ENCODE measurements around the gene RAB36. TPM values are rescaled to one million over a fixed set of nuclear protein-coding genes. Genes with fewer than 3 reads are reported as not detected.

The RAB36 gene
- total and polyA plus RNA-seq, 9 donors: 3.9 to 18.7 (median 6.3) TPM

DNA sequence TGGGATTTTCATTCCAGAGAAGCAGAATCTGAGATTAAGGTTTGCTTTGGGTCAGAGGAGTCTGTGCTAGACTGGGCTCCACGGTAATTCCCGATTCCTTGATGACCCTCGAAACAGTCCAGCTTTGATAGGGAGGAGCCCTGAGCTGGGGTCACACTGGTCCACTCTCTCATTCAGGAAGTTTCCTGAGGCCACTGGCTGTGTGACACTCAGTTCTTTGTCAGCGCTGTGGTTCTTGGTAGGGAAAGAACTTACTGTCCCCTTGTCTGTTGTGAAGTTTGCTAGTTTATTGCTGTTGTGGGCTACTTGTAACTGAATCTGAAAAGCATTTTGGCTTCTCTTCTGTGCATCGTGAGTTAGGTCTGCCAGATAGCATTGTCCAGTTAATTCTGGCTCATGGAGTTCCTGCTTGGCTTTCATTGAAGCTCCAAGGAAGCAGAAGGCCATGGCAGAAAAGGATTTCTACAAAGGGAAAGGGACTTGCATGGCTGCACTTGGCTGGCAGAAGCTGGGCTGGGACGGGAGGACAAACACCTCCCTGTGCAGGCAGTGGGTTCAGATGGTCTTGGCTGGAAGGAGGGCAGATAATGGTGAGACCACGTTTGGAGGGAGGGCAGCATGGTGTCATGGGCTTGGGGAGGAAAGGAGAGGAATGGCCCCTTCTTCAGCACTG is 58.3 kb downstream of the RAB36 start:
- TF ChIP-seq POLR2A (IDR thresholded peaks at IDR 0.05): no peak
- no peak for TF ChIP-seq EP300 (IDR thresholded peaks at IDR 0.05)
- no peak for TF ChIP-seq CTCF (IDR thresholded peaks at IDR 0.05)
- no peaks in the 10 kb centered on the region for H3K27me3 ChIP-seq
- no peak overlapping the region for H3K4me3 ChIP-seq
- no peaks in the 10 kb centered on the region for H3K36me3 ChIP-seq
- DNase-seq: no peak
- peaks cover 10% of the 10 kb centered on the region for H3K4me1 ChIP-seq (ENCODE audit: insufficient read depth)
- H3K27ac ChIP-seq: no peak overlapping the region
- intact Hi-C loops (cut with DNase I): no loop called here
- 57 to 81% (median 78%) methylated on average over 7 of the region's 7 CpGs for whole genome bisulfite sequencing, 3 donors
- no peaks in the 10 kb centered on the region for H3K9me3 ChIP-seq

- no peak for DNase-seq
- Histone ChIP-seq H3K27ac (no peak overlapping the region), H3K9me3 (no peaks in the 10 kb centered on the region)
Observed at GRCh38 chr22:23204125-23204488, 58.8 kb downstream of the RAB36 start.

DNA sequence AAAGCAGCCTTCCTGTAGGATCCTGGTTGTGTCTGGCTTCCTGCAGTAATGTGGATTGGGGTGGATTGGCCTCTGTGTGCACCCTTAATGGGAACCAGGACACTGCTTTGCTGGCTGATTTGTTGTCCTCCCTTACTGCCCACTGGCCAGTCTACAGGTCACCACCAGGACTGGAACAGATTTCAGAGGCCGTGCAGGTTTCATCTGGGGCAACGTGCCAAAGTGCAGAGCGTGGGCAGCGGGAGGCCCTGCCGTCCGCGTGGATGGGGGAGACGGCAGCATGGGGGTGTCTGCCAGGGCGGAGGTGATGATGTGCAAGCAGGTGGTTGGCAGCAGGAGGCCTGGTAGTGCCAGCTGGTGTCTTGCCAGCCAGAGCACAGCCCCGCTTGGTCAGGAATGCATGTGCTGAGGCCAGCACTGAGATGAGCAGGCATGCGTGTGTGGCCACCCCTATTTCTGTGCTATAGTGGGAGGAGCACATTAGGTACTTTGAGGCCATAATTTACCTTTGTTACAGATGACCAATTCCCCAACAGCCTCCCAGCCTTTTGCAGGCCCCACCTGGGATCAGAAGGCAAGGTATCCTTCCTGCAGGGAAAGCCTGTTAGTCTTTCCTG is 59.4 kb downstream of the RAB36 start:
- DNase-seq: peak; percentile 37 to 70 (median 52)

More at GRCh38 chr22:23204125-23204488, 58.8 kb downstream of the RAB36 start:
- intact Hi-C loops (cut with DNase I): no loop called here
- peaks cover 10% of the 10 kb centered on the region for H3K4me1 ChIP-seq (ENCODE audit: insufficient read depth)
- 71 to 88% (median 77%) methylated on average over 11 of the region's 11 CpGs for WGBS, 3 donors
- no peaks in the 10 kb centered on the region for H3K27me3 ChIP-seq
- H3K36me3 ChIP-seq: no peaks in the 10 kb centered on the region
- no peak for TF ChIP-seq CTCF (IDR thresholded peaks at IDR 0.05)
- no peak for TF ChIP-seq EP300 (IDR thresholded peaks at IDR 0.05)
- TF ChIP-seq POLR2A (IDR thresholded peaks at IDR 0.05): no peak
- no peak overlapping the region for H3K4me3 ChIP-seq

More for the DNA sequence above, 59.4 kb downstream of the RAB36 start:
- 14 to 32% (median 24%) methylated on average over 11 of the region's 11 CpGs for WGBS, 3 donors
- no peak for TF ChIP-seq POLR2A (IDR thresholded peaks at IDR 0.05)
- no peak for TF ChIP-seq CTCF (IDR thresholded peaks at IDR 0.05)
- no peak for TF ChIP-seq EP300 (IDR thresholded peaks at IDR 0.05)
- H3K27ac ChIP-seq: no peak overlapping the region
- no peaks in the 10 kb centered on the region for H3K27me3 ChIP-seq
- H3K36me3 ChIP-seq: no peaks in the 10 kb centered on the region
- no peak overlapping the region for H3K4me3 ChIP-seq
- no peaks in the 10 kb centered on the region for H3K9me3 ChIP-seq
- H3K4me1 ChIP-seq (ENCODE audit: insufficient read depth): peaks cover 10% of the 10 kb centered on the region
- intact Hi-C loops (cut with DNase I): no loop called here

Data from ovary (tissue), 9 donors.